ENCODE data around the gene IL4R.

DNA sequence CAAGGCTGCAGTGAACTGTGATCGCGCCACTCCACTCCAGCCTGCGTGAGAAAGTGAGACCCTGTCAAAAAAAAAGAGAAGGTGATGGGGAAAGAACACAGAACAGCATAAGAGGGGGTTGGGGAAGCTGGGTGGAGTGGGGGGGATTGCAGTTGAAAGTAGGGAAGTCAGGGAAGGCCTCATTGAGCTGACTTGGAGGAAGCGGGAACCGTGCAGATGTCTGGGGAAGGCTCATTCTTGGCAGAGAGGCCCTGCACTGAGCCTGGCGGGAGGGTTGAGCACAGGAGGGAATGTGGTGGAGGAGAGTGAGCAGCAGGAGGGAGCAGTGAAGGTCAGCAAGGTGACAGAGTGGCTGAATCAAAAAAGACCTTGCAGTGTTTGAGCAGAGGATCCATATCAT, 26.9 kb downstream of the IL4R start:
- TF ChIP-seq, protein P1, sequence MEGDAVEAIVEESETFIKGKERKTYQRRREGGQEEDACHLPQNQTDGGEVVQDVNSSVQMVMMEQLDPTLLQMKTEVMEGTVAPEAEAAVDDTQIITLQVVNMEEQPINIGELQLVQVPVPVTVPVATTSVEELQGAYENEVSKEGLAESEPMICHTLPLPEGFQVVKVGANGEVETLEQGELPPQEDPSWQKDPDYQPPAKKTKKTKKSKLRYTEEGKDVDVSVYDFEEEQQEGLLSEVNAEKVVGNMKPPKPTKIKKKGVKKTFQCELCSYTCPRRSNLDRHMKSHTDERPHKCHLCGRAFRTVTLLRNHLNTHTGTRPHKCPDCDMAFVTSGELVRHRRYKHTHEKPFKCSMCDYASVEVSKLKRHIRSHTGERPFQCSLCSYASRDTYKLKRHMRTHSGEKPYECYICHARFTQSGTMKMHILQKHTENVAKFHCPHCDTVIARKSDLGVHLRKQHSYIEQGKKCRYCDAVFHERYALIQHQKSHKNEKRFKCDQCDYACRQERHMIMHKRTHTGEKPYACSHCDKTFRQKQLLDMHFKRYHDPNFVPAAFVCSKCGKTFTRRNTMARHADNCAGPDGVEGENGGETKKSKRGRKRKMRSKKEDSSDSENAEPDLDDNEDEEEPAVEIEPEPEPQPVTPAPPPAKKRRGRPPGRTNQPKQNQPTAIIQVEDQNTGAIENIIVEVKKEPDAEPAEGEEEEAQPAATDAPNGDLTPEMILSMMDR (IDR thresholded peaks at IDR 0.05), result no peak
- TF ChIP-seq, protein P2, sequence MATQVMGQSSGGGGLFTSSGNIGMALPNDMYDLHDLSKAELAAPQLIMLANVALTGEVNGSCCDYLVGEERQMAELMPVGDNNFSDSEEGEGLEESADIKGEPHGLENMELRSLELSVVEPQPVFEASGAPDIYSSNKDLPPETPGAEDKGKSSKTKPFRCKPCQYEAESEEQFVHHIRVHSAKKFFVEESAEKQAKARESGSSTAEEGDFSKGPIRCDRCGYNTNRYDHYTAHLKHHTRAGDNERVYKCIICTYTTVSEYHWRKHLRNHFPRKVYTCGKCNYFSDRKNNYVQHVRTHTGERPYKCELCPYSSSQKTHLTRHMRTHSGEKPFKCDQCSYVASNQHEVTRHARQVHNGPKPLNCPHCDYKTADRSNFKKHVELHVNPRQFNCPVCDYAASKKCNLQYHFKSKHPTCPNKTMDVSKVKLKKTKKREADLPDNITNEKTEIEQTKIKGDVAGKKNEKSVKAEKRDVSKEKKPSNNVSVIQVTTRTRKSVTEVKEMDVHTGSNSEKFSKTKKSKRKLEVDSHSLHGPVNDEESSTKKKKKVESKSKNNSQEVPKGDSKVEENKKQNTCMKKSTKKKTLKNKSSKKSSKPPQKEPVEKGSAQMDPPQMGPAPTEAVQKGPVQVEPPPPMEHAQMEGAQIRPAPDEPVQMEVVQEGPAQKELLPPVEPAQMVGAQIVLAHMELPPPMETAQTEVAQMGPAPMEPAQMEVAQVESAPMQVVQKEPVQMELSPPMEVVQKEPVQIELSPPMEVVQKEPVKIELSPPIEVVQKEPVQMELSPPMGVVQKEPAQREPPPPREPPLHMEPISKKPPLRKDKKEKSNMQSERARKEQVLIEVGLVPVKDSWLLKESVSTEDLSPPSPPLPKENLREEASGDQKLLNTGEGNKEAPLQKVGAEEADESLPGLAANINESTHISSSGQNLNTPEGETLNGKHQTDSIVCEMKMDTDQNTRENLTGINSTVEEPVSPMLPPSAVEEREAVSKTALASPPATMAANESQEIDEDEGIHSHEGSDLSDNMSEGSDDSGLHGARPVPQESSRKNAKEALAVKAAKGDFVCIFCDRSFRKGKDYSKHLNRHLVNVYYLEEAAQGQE (IDR thresholded peaks at IDR 0.05; ENCODE audit: insufficient read depth in 1 of 2, low read depth in 2 of 2, low read length in 1 of 2), result no peak

All from Panc1 (cell line).